Measurements from ENCODE around the gene ZFAND3.
A peak's percentile ranks its signal among the peaks of the same experiment; 100 is the strongest.

ZFAND3 gene

DNA sequence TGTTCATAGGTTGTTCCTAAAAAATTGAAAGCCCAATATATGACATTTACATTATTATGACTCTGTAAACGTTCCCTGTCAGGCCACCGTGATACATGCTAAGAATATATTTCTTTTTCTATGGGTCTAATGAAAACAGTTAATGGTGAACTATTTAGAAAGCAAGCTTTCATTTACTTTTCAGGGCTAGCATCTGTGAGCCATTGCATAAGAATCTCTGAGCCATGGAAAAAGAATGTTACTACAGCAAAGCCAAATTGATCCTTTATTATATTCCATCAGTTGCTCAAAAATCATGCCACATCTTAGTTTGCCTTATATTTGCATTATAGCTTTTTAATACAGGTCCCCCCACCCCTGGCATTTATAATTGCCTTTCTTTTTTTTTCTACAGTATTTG is 275.5 kb downstream of the ZFAND3 start:
- DNase-seq (ENCODE audit: low read depth), result peak; percentile 62
- TF ChIP-seq, protein P1, sequence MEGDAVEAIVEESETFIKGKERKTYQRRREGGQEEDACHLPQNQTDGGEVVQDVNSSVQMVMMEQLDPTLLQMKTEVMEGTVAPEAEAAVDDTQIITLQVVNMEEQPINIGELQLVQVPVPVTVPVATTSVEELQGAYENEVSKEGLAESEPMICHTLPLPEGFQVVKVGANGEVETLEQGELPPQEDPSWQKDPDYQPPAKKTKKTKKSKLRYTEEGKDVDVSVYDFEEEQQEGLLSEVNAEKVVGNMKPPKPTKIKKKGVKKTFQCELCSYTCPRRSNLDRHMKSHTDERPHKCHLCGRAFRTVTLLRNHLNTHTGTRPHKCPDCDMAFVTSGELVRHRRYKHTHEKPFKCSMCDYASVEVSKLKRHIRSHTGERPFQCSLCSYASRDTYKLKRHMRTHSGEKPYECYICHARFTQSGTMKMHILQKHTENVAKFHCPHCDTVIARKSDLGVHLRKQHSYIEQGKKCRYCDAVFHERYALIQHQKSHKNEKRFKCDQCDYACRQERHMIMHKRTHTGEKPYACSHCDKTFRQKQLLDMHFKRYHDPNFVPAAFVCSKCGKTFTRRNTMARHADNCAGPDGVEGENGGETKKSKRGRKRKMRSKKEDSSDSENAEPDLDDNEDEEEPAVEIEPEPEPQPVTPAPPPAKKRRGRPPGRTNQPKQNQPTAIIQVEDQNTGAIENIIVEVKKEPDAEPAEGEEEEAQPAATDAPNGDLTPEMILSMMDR (conservative IDR thresholded peaks at IDR 0.05; ENCODE audit: low read length), result no peak
- H3K4me3 ChIP-seq (ENCODE audit: low read length), result no peak overlapping the region

DNA sequence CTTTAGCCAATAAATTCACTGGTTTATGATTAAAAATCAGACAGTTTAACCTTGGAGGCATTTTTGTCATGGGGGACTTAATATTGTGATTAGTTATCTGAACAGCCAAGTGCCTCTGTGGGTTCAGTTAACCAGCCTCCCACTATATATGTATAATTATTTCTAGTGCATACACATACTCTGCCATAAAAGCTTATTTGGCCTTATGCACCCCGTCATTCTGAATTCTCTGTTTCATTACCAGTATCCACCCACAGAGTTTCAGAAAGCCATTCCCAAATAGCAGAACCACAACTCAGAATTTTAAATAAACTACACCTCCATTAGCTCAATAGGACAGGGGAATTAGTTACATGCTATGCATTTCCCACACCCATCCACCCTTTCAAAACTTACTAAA is 279.7 kb downstream of the ZFAND3 start:
- no peak overlapping the region for H3K4me3 ChIP-seq (ENCODE audit: low read length)
- TF ChIP-seq, protein P1 (conservative IDR thresholded peaks at IDR 0.05; ENCODE audit: low read length), result no peak
- no peak for DNase-seq (ENCODE audit: low read depth)

DNA sequence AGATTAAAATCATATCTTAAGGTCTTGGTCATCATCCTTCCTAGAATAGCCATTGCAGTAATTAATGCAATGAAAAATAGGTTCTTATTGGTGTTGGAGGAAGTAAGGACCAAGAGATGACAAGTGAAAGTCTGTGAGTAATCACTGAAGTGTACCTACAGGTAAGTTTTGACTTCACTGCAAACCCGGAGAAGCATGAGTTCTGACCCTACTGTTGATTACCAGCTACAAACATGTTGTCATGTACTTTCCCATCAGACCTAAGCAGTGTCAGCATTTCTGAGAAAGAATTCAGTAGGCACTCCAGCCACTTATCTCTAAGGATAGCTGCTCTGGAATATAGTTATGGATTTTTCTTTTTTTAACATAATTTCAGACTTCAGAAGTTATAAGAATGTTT is 280.9 kb downstream of the ZFAND3 start:
- no peak overlapping the region for H3K4me3 ChIP-seq (ENCODE audit: low read length)
- TF ChIP-seq, protein P1 (conservative IDR thresholded peaks at IDR 0.05; ENCODE audit: low read length), result no peak
- no peak for DNase-seq (ENCODE audit: low read depth)

DNA sequence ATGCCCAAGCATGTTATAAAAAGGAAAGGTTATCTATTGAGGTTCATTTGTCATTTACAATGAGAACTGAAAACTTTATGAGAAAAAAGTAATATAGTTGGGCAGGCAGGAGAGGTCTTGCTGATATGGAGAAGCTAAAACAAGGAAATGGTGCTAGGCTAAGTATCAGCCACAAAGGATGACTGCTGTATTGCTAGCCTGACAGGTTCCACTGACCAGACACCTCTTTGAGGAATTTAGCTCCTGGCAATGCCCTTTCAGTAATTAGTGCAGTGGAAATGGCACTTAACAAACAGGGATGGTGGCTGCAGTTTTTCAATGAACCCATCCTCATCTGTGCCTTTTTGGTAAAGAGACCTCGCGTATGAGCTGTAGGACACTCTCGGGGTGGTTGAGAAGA is 284.4 kb downstream of the ZFAND3 start:
- no peak for DNase-seq (ENCODE audit: low read depth)
- H3K4me3 ChIP-seq (ENCODE audit: low read length), result no peak overlapping the region

DNA sequence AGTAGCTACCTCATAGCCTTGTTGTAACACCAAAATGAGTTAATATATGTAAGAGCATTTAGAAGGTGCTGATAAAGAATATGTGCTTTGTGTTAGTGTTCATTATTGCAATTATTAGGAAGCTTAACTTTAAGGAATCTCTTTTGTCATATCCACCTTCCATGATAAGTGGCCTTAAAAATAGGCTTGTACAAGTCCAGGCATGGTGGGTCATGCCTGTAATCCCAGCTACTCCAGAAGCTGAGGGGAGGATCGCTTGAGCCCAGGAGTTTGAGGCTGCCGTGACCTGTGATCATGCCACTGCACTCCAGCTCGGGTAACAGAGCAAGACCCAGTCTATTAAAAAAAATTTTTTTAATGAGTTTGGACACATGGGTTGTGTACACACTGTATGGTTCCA is 285.5 kb downstream of the ZFAND3 start:
- DNase-seq (ENCODE audit: low read depth), result no peak
- TF ChIP-seq, protein P1 (conservative IDR thresholded peaks at IDR 0.05; ENCODE audit: low read length), result no peak
- no peak overlapping the region for H3K4me3 ChIP-seq (ENCODE audit: low read length)

More for the DNA sequence above, 284.4 kb downstream of the ZFAND3 start:
- TF ChIP-seq, protein P1 (conservative IDR thresholded peaks at IDR 0.05; ENCODE audit: low read length), result no peak

DNA sequence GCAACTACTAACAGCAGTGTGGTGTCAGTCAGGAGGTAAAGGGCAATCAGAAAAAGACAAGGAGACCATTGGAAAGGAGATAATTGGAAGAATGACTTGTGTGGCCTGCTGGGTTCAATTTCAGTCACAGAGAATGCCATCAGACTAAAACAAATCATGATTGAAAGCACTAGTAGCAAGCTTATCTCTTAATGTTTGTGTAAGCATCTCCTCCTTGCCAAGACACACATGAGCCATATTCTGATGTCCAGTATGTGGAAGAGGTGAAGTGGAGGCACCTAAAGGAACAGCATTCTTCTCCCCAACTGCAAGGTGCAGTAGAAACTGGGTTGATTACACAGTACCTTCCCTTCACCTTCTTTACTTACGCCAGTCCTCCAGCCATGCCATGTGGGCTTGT is 287.5 kb downstream of the ZFAND3 start:
- no peak overlapping the region for H3K4me3 ChIP-seq (ENCODE audit: low read length)
- TF ChIP-seq, protein P1 (conservative IDR thresholded peaks at IDR 0.05; ENCODE audit: low read length), result no peak
- no peak for DNase-seq (ENCODE audit: low read depth)

DNA sequence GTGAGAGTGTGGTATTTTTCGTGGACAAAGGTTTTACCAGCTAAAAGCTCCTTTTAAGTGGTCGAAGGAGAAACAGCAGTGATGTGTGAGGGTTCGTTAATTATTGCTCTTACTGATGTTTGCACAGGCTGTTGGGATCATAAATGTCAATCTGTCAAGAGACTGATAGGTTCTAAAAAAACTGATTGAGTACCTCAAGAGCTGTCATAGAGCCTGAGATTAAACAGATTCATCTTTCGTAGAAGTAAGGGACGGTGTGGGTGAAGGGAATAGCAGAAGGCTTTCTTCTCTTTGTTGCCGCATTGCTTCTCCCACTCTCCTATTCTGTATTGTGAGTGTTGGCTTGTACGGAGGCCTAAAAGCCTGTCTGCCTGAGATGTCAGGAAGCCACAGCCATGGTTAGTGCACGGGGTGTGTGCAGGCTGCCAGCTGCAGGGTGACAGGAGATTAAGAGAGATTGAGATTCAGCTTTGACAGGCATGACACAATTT is 291.0 kb downstream of the ZFAND3 start:
- TF ChIP-seq, protein P1 (conservative IDR thresholded peaks at IDR 0.05; ENCODE audit: low read length), result no peak
- DNase-seq (ENCODE audit: low read depth), result peak; percentile 16
- no peak overlapping the region for H3K4me3 ChIP-seq (ENCODE audit: low read length)
